Prostate gland (tissue), 2 donors: ENCODE measurements around the gene FAM53B.

ENCODE experiments used
- CTCF ChIP-seq, 4 experiments: fragments of 200-600 bp in 2 of 4; fragments of 450-650 bp in 2 of 4; sonication (generic) in 2 of 4; IDR thresholded peaks; 1 replicate in 3 of 4; 2 replicates in 1 of 4; pipeline ENCODE4 v1.5.1; 2016 to 2019; ENCODE audit warnings: antibody characterized with exemption in 4 of 4, mild to moderate bottlenecking in 2 of 4, moderate library complexity in 2 of 4
- POLR2A ChIP-seq: fragments of 450-650 bp; IDR thresholded peaks from one replicate; pipeline ENCODE4 v1.6.1; 2016; ENCODE audit warnings: antibody characterized with exemption, mild to moderate bottlenecking

DNA sequence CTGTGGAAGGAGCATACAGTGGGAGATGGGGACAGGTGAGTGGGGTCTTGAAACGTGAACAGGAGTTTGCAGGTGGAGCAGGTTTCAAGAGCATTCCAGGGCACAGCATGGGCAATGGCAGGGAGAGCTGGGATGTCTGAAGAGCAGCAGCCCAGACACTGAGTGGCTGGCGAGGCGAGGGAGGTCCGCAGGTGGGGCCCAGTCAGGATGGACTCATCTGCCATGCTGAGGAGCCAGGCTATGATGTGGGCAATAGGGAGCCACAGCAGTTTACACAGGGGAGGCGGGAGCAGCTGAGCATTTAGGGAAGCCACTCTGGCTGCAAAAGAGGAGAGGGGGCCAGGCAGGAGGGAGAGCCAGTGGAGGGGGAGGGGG is 138.7 kb downstream of the FAM53B start:
- TF ChIP-seq CTCF (IDR thresholded peaks at IDR 0.05) (no peak), POLR2A (no peak)
